PC-3 (cell line): ENCODE results near the gene ZDHHC13. TPM values are rescaled to one million over a fixed set of nuclear protein-coding genes. Genes with fewer than 3 reads are reported as not detected.

Experiments used
- ATAC-seq: fragments of 200-7000 bp; cut with Tn5 transposase; 2 replicates; pipeline ENCODE4 v1.9.1; 2020; ENCODE audit warnings: mild to moderate bottlenecking, moderate library complexity
- BruUV-seq: library from RNA; stranded (reverse); fragments of 400-500 nt; replicated peaks from 2 replicates; lab custom pipeline; 2021; lab: Mats Ljungman, UMichigan
- CTCF ChIA-PET: fragments of 300-600 bp; sonication (Branson Sonifier 250); formaldehyde crosslinking; loops from one replicate; lab custom pipeline; 2022; ENCODE audit warnings: antibody characterized with exemption; lab: Charles Lee
- POLR2A ChIA-PET: fragments of 300-600 bp; sonication (Branson Sonifier 250); formaldehyde crosslinking; loops from one replicate; lab custom pipeline; 2022; ENCODE audit warnings: antibody characterized with exemption; ENCODE audit not compliant: unreplicated experiment; lab: Charles Lee
- DNase-seq: peaks from one replicate; pipeline ENCODE4 v3.0.0-alpha.2; 2015
- H2AFZ ChIP-seq: fragments of 300-600 bp; sonication (generic); 2 replicates; pipeline ENCODE4 v1.6.0; 2016; ENCODE audit warnings: antibody characterized with exemption, low read length
- H3F3A ChIP-seq: fragments of 300-600 bp; sonication (generic); one replicate; pipeline ENCODE4 v1.6.0; 2017; ENCODE audit warnings: antibody characterized with exemption, low read length, control low read depth, mild to moderate bottlenecking; ENCODE audit not compliant: unreplicated experiment
- H3K27ac ChIP-seq: fragments of 300-600 bp; sonication (generic); 2 replicates; pipeline ENCODE4 v1.5.1; 2016; ENCODE audit warnings: mild to moderate bottlenecking, low read length
- H3K27me3 ChIP-seq: fragments of 300-600 bp; sonication (generic); 2 replicates; pipeline ENCODE4 v1.6.1; 2016; ENCODE audit warnings: low read length, mixed read lengths
- H3K36me3 ChIP-seq: fragments of 300-600 bp; sonication (generic); 2 replicates; pipeline ENCODE4 v1.6.1; 2016; ENCODE audit warnings: low read depth, mixed run types, low read length, mixed read lengths
- H3K4me1 ChIP-seq: fragments of 300-600 bp; sonication (generic); 2 replicates; pipeline ENCODE4 v1.5.1; 2016; ENCODE audit warnings: low read length; ENCODE audit not compliant: insufficient read depth
- H3K4me2 ChIP-seq: fragments of 300-600 bp; sonication (generic); 2 replicates; pipeline ENCODE4 v1.6.0; 2016; ENCODE audit warnings: low read length
- H3K4me3 ChIP-seq: fragments of 300-600 bp; sonication (generic); 2 replicates; pipeline ENCODE4 v1.5.1; 2016; ENCODE audit warnings: mild to moderate bottlenecking, low read length, mixed read lengths
- H3K79me2 ChIP-seq: fragments of 300-600 bp; sonication (generic); 2 replicates; pipeline ENCODE4 v1.6.1; 2017; ENCODE audit warnings: low read length, mixed read lengths
- H3K9ac ChIP-seq: fragments of 300-600 bp; sonication (generic); 2 replicates; pipeline ENCODE4 v1.6.0; 2016; ENCODE audit warnings: mild to moderate bottlenecking, low read length
- H3K9me2 ChIP-seq: fragments of 300-600 bp; sonication (generic); replicated peaks from 2 replicates; pipeline ENCODE4 v1.6.1; 2016; ENCODE audit warnings: mixed run types, low read length, mixed read lengths
- H3K9me3 ChIP-seq: fragments of 300-600 bp; sonication (generic); 2 replicates; pipeline ENCODE4 v1.6.1; 2016; ENCODE audit warnings: low read length, mixed read lengths
- H4K20me1 ChIP-seq: fragments of 300-600 bp; sonication (generic); 2 replicates; pipeline ENCODE4 v1.6.1; 2016; ENCODE audit warnings: low read length, mixed read lengths
- EZH2 ChIP-seq: fragments of 300-600 bp; sonication (generic); IDR thresholded peaks from one replicate; pipeline ENCODE4 v1.6.1; 2017; ENCODE audit warnings: antibody characterized with exemption, mild to moderate bottlenecking, low read length; ENCODE audit not compliant: unreplicated experiment
- EZH2phosphoT487 ChIP-seq: fragments of 300-600 bp; sonication (generic); IDR thresholded peaks from 2 replicates; pipeline ENCODE4 v1.6.1; 2018; ENCODE audit warnings: mild to moderate bottlenecking, antibody characterized with exemption, low read length, borderline replicate concordance
- intact Hi-C: fragments of 100-400 bp; cut with micrococcal nuclease; formaldehyde crosslinking; loops from 2 replicates; pipeline ENCODE4 v1.9.0; 2023
- total RNA-seq: library from RNA; depleted of rRNA; stranded (reverse); fragments of >200 nt; gene quantifications from 2 replicates; pipeline ENCODE4 v1.2.3, GENCODE V29; 2014
- TF ChIP-seq, protein P1 (sequence below): fragments of 300-600 bp; sonication (generic); conservative IDR thresholded peaks from 2 replicates; pipeline ENCODE4 v1.5.1; 2017; ENCODE audit warnings: antibody characterized with exemption, low read depth, mild to moderate bottlenecking, low read length

ZDHHC13 gene
- total RNA-seq, 1 experiment from 2014 or later = 21.2 TPM

DNA sequence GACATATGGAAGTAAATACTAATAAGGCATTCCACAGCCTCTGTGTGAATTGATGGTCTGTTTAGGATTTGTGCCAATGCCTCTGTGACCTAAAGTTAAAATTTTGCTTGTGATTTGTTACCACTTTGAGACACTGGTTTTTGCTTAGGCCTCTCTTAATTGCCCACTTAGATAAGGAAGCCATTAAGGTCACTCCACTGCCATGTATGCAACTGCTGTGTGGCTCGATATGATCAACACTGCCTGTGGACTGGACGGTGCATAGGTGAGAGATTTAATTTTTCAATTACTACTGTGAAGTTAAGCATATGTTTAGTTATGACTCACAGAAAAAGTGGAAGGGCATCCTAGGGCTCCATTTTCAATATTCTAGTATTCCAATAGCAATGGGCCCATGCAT is 47.9 kb downstream of the ZDHHC13 start:
- H3K9ac ChIP-seq = no peak overlapping the region
- no peak overlapping the region for H2AFZ ChIP-seq
- peaks cover 14% of the 10 kb centered on the region; the same call in 1 of the 2 replicates for H3K36me3 ChIP-seq
- ATAC-seq (no peak), DNase-seq (no peak)
- no peaks in the 10 kb centered on the region for H3K9me2 ChIP-seq
- no peaks in the 10 kb centered on the region for H3K27me3 ChIP-seq
- H3F3A ChIP-seq = no peaks in the 10 kb centered on the region
- no peaks in the 10 kb centered on the region for H3K79me2 ChIP-seq
- no peak overlapping the region for H3K4me2 ChIP-seq
- H3K27ac ChIP-seq = no peak overlapping the region
- H4K20me1 ChIP-seq = no peaks in the 10 kb centered on the region
- BruUV-seq = no TSS peak
- POLR2A ChIA-PET = no interaction called here
- intact Hi-C loops = no loop called here
- no peak overlapping the region for H3K4me3 ChIP-seq
- no peak for TF ChIP-seq EZH2
- no peaks in the 10 kb centered on the region for H3K9me3 ChIP-seq
- CTCF ChIA-PET = no interaction called here
- H3K4me1 ChIP-seq = no peaks in the 10 kb centered on the region

DNA sequence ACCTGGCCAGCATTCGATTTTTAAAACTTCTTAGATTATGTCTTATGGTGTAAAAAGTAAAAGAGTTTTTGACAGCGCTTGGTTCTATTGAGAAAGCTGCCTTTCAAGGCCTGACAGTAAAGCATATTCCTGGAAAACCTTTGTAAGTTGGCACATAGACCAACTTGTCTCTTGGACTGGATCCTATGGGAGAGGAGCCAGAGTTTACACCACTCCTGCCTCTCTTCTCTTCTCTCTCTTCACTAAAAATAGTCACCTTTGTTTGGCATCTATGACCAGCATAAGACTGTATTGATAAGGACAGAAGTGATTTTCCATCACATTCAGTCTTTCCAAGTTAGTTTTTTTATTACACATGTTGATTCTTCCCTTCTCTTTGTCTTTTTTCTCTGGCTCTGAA is 51.1 kb downstream of the ZDHHC13 start:
- no TSS peak for BruUV-seq
- intact Hi-C loops = no loop called here
- Histone ChIP-seq H2AFZ (no peak overlapping the region), H3K27me3 (no peaks in the 10 kb centered on the region), H4K20me1 (no peaks in the 10 kb centered on the region), H3K36me3 (peaks cover 26% of the 10 kb centered on the region; the same call in 1 of the 2 replicates), H3K4me3 (no peak overlapping the region), H3K9me3 (no peaks in the 10 kb centered on the region), H3K4me1 (no peaks in the 10 kb centered on the region), H3K9ac (no peak overlapping the region), H3K4me2 (no peak overlapping the region), H3K79me2 (no peaks in the 10 kb centered on the region), H3F3A (no peaks in the 10 kb centered on the region), H3K9me2 (no peaks in the 10 kb centered on the region), H3K27ac (no peak overlapping the region)
- POLR2A ChIA-PET = no interaction called here
- DNase-seq = no peak
- CTCF ChIA-PET = no interaction called here
- no peak for TF ChIP-seq EZH2
- TF ChIP-seq, protein P1, sequence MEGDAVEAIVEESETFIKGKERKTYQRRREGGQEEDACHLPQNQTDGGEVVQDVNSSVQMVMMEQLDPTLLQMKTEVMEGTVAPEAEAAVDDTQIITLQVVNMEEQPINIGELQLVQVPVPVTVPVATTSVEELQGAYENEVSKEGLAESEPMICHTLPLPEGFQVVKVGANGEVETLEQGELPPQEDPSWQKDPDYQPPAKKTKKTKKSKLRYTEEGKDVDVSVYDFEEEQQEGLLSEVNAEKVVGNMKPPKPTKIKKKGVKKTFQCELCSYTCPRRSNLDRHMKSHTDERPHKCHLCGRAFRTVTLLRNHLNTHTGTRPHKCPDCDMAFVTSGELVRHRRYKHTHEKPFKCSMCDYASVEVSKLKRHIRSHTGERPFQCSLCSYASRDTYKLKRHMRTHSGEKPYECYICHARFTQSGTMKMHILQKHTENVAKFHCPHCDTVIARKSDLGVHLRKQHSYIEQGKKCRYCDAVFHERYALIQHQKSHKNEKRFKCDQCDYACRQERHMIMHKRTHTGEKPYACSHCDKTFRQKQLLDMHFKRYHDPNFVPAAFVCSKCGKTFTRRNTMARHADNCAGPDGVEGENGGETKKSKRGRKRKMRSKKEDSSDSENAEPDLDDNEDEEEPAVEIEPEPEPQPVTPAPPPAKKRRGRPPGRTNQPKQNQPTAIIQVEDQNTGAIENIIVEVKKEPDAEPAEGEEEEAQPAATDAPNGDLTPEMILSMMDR = no peak
- no peak for TF ChIP-seq EZH2phosphoT487
- ATAC-seq = no peak

DNA sequence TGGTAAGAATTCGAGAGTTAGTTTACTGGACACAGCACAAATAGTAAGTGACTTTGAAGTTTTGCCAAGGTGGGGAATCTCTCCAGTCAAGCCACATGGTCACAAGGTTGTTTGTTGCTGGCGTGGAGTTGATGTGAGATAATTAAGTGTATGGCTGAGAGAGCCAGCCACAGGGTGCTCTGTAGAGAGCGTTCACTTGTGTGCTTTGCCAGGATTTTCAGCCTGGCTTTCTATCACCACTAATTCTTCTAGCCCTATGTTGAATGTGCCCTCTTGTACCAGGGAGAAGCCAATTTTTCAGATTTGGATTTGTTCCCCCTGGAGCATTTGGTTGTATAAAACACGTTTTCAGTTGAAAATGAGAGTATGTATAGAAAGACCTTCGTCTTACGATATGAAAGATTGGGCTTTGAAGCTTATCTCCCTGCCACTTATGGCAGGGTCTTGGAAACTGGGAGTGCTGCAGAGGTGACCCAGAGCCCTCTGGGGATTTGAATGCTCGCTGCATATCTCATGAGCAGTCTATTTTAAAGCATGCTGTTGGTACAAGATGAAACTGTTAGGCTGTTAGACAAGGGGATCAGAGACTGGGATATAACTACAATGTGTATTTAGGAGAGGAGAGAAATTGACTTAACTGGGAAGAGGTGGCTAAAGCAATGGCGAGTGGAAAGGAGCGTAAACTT is 56.2 kb downstream of the ZDHHC13 start:
- intact Hi-C loops = no loop called here
- TF ChIP-seq EZH2phosphoT487 (no peak), EZH2 (no peak)
- TF ChIP-seq, protein P1 = no peak
- POLR2A ChIA-PET = no interaction called here

More for the DNA sequence above, 56.2 kb downstream of the ZDHHC13 start:
- Histone ChIP-seq H3K9me3 (no peaks in the 10 kb centered on the region), H3K36me3 (peaks cover 29% of the 10 kb centered on the region; the same call in 1 of the 2 replicates), H3F3A (no peaks in the 10 kb centered on the region), H3K27ac (no peak overlapping the region), H3K79me2 (no peaks in the 10 kb centered on the region), H3K9me2 (no peaks in the 10 kb centered on the region), H2AFZ (no peak overlapping the region), H4K20me1 (no peaks in the 10 kb centered on the region), H3K27me3 (no peaks in the 10 kb centered on the region), H3K4me2 (no peak overlapping the region), H3K4me3 (no peak overlapping the region), H3K4me1 (no peaks in the 10 kb centered on the region), H3K9ac (no peak overlapping the region)
- CTCF ChIA-PET = no interaction called here
- no TSS peak for BruUV-seq
- no peak for DNase-seq
- ATAC-seq = no peak
